Stimulated activated CD8-positive, alpha-beta memory T cell treated with anti-CD3 and anti-CD28 coated beads, Interleukin-2, amount 100 ng/mL, for 48 hours (primary cell): ENCODE data around the gene FXYD3.
"Not testable (repeated sequence)": the region's sequence is repeated elsewhere in the genome, so short reads cannot be mapped to it uniquely, and the experiment has no call there.

Experiments
- DNase-seq, 2 donors: peaks; one replicate each; pipeline ENCODE4 v3.0.0-alpha.2; 2020; ENCODE audit warnings: low read depth in 2 of 2

Gene FXYD3

GRCh38 chr19:35086455-35086854 lies 29.2 kb upstream of the FXYD3 start:
- no peak for DNase-seq

GRCh38 chr19:35087393-35087792 lies 28.2 kb upstream of the FXYD3 start:
- no peak for DNase-seq

GRCh38 chr19:35088131-35088913 lies 27.3 kb upstream of the FXYD3 start:
- no peak for DNase-seq

- no peak for DNase-seq
Observed at GRCh38 chr19:35089554-35089953, 26.1 kb upstream of the FXYD3 start.

GRCh38 chr19:35090160-35090505 lies 25.5 kb upstream of the FXYD3 start:
- no peak for DNase-seq

GRCh38 chr19:35090506-35091214 lies 25.0 kb upstream of the FXYD3 start:
- DNase-seq, result peak in 1 of 2 donors; percentile 30

GRCh38 chr19:35093430-35093829 lies 22.2 kb upstream of the FXYD3 start:
- no peak for DNase-seq

GRCh38 chr19:35093941-35094647 lies 21.5 kb upstream of the FXYD3 start:
- DNase-seq, result no peak

GRCh38 chr19:35094656-35095055 lies 21.0 kb upstream of the FXYD3 start:
- no peak for DNase-seq

- no peak for DNase-seq
Observed at GRCh38 chr19:35095667-35096368, 19.8 kb upstream of the FXYD3 start.

- DNase-seq, result no peak
Observed at GRCh38 chr19:35098413-35099049, 17.1 kb upstream of the FXYD3 start.

GRCh38 chr19:35099155-35099896 lies 16.3 kb upstream of the FXYD3 start:
- no peak for DNase-seq

GRCh38 chr19:35099897-35100275 lies 15.7 kb upstream of the FXYD3 start:
- DNase-seq, result no peak

GRCh38 chr19:35100588-35101533 lies 14.8 kb upstream of the FXYD3 start:
- DNase-seq, result no peak

GRCh38 chr19:35101949-35102348 lies 13.7 kb upstream of the FXYD3 start:
- DNase-seq, result not testable (repeated sequence)

- not testable (repeated sequence) for DNase-seq
Observed at GRCh38 chr19:35103614-35104013, 12.0 kb upstream of the FXYD3 start.

- DNase-seq, result no peak
Observed at GRCh38 chr19:35104361-35104760, 11.3 kb upstream of the FXYD3 start.

- no peak for DNase-seq
Observed at GRCh38 chr19:35105047-35105410, 10.6 kb upstream of the FXYD3 start.

- DNase-seq, result no peak
Observed at GRCh38 chr19:35105411-35106290, 10.0 kb upstream of the FXYD3 start.
